GM19193 (cell line): ENCODE measurements around the gene AGBL4.

Source experiments
- POLR2A ChIP-seq: IDR thresholded peaks from 4 replicates; pipeline ENCODE4 v1.6.1; 2011; ENCODE audit not compliant: insufficient read depth, insufficient read length; ENCODE audit errors: extremely low read depth

Gene AGBL4

GRCh38 chr1:48841966-48842365 lies 1181.8 kb downstream of the AGBL4 start:
- no peak for TF ChIP-seq POLR2A

- TF ChIP-seq POLR2A: no peak
These were observed 1182.3 kb downstream of the AGBL4 start for GRCh38 chr1:48841461-48841860.

GRCh38 chr1:48831120-48831978 lies 1192.4 kb downstream of the AGBL4 start:
- TF ChIP-seq POLR2A: no peak

GRCh38 chr1:48830715-48831114 lies 1193.0 kb downstream of the AGBL4 start:
- TF ChIP-seq POLR2A: no peak

- no peak for TF ChIP-seq POLR2A
These were observed 1194.3 kb downstream of the AGBL4 start for GRCh38 chr1:48829446-48829845.

GRCh38 chr1:48823168-48823567 lies 1200.6 kb downstream of the AGBL4 start:
- TF ChIP-seq POLR2A: no peak

- no peak for TF ChIP-seq POLR2A
These were observed 1203.3 kb downstream of the AGBL4 start for GRCh38 chr1:48820491-48820890.

GRCh38 chr1:48817505-48818114 lies 1206.1 kb downstream of the AGBL4 start:
- TF ChIP-seq POLR2A: no peak

GRCh38 chr1:48810740-48811139 lies 1213.0 kb downstream of the AGBL4 start:
- TF ChIP-seq POLR2A: no peak

- TF ChIP-seq POLR2A: no peak
These were observed 1215.3 kb downstream of the AGBL4 start for GRCh38 chr1:48808496-48808895.

GRCh38 chr1:48807554-48808260 lies 1216.0 kb downstream of the AGBL4 start:
- no peak for TF ChIP-seq POLR2A

- TF ChIP-seq POLR2A: no peak
These were observed 1220.3 kb downstream of the AGBL4 start for GRCh38 chr1:48803474-48803873.

GRCh38 chr1:48794816-48795215 lies 1228.9 kb downstream of the AGBL4 start:
- no peak for TF ChIP-seq POLR2A

GRCh38 chr1:48793863-48794262 lies 1229.9 kb downstream of the AGBL4 start:
- TF ChIP-seq POLR2A: no peak

GRCh38 chr1:48792961-48793360 lies 1230.8 kb downstream of the AGBL4 start:
- no peak for TF ChIP-seq POLR2A
